ENCODE data around the gene CRTC2. TPM values are rescaled to one million over a fixed set of nuclear protein-coding genes. Genes with fewer than 3 reads are reported as not detected.

Gene CRTC2
- total RNA-seq, 1 experiment from 2014 or later, result 45.7 TPM

DNA sequence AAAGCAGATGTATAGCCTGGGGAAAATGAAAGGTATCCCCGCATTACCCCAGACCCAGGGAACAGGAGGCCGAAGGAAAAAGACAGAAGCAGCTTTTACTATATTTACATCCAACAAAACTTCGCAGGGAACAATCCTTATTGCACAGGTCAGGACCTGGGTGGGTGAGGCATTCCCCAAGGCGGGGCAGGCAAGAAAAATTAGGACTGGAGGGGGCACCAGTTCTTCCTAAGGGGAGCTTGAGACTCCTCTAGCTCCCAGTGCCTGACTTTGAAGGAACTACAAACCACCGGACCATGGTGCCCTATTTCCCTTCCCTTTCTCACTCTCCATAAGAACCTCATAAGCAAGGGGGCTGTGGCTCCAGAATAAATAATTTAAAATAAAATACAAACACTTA is 29.0 kb downstream of the CRTC2 start:
- H2BK5ac ChIP-seq (ENCODE audit: insufficient read length, low read length), result no peak overlapping the region
- no peaks in the 10 kb centered on the region for H3K9me3 ChIP-seq (ENCODE audit: control insufficient read depth, low read depth, low read length)
- no CpG with 5 or more reads among the region's 5 CpGs for WGBS (ENCODE audit: extremely low coverage, insufficient read length, low lambda C conversion rate)
- TF ChIP-seq, protein P1, sequence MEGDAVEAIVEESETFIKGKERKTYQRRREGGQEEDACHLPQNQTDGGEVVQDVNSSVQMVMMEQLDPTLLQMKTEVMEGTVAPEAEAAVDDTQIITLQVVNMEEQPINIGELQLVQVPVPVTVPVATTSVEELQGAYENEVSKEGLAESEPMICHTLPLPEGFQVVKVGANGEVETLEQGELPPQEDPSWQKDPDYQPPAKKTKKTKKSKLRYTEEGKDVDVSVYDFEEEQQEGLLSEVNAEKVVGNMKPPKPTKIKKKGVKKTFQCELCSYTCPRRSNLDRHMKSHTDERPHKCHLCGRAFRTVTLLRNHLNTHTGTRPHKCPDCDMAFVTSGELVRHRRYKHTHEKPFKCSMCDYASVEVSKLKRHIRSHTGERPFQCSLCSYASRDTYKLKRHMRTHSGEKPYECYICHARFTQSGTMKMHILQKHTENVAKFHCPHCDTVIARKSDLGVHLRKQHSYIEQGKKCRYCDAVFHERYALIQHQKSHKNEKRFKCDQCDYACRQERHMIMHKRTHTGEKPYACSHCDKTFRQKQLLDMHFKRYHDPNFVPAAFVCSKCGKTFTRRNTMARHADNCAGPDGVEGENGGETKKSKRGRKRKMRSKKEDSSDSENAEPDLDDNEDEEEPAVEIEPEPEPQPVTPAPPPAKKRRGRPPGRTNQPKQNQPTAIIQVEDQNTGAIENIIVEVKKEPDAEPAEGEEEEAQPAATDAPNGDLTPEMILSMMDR (conservative IDR thresholded peaks at IDR 0.05), result no peak
- no peaks in the 10 kb centered on the region for H4K20me1 ChIP-seq (ENCODE audit: control insufficient read depth, insufficient read depth, insufficient read length)
- H3K27ac Mint-ChIP-seq, result peak overlapping the region in 1 of 3 experiments; percentile 83; a peak in 2 of 7 replicates
- peaks cover 15 to 38% (median 29%) of the 10 kb centered on the region in 3 experiments; a peak in 6 of 7 replicates for H3K36me3 Mint-ChIP-seq (ENCODE audit: insufficient read depth in 1 of 3, low read depth in 3 of 3)
- H3K23me2 ChIP-seq (ENCODE audit: insufficient read length, low read depth, low read length, poor library complexity, severe bottlenecking), result no peaks in the 10 kb centered on the region
- no peak overlapping the region for H3K27ac ChIP-seq (ENCODE audit: insufficient read length, low read depth, low read length)
- H4K5ac ChIP-seq (ENCODE audit: insufficient read length, low read depth, low read length), result no peak overlapping the region
- no peak overlapping the region for H3K4ac ChIP-seq (ENCODE audit: low read depth, low read length)
- H3K4me1 ChIP-seq (ENCODE audit: insufficient read depth, low read length), result no peaks in the 10 kb centered on the region
- no peak overlapping the region for H2BK15ac ChIP-seq (ENCODE audit: low read depth, low read length)
- H2AK5ac ChIP-seq (ENCODE audit: insufficient read length, low read length), result no peak overlapping the region
- no peak overlapping the region for H3K18ac ChIP-seq (ENCODE audit: insufficient read length, low read depth, low read length)
- H4K8ac ChIP-seq (replicated peaks; ENCODE audit: insufficient read length, low read depth, low read length), result no peak overlapping the region
- no peak overlapping the region for H3K4me3 Mint-ChIP-seq
- H3K79me2 ChIP-seq (ENCODE audit: insufficient read depth, low read length), result no peaks in the 10 kb centered on the region
- H3K27me3 Mint-ChIP-seq (ENCODE audit: low read depth), result no peaks in the 10 kb centered on the region
- H4K91ac ChIP-seq (ENCODE audit: insufficient read length, low read depth, low read length), result no peak overlapping the region
- H2BK12ac ChIP-seq (ENCODE audit: insufficient read length, low read depth, low read length), result no peak overlapping the region
- H2BK20ac ChIP-seq (ENCODE audit: low read depth, low read length, poor library complexity, severe bottlenecking), result no peak overlapping the region
- H2AFZ ChIP-seq (ENCODE audit: low read length), result no peak overlapping the region
- H3K27me3 ChIP-seq (ENCODE audit: insufficient read depth, low read length), result no peaks in the 10 kb centered on the region
- no peaks in the 10 kb centered on the region for H3K9me3 Mint-ChIP-seq
- H3K23ac ChIP-seq (ENCODE audit: insufficient read length, low read depth, low read length), result no peak overlapping the region
- no peak overlapping the region for H3K14ac ChIP-seq (ENCODE audit: insufficient read depth, low read length)
- H3K4me1 Mint-ChIP-seq, result no peaks in the 10 kb centered on the region
- no peak overlapping the region for H3K4me2 ChIP-seq (ENCODE audit: insufficient read depth, insufficient read length, low read length)
- no peak for DNase-seq
- no peak overlapping the region for H3K9ac ChIP-seq (ENCODE audit: extremely low read depth, insufficient read length, low read length)
- H3K79me1 ChIP-seq (ENCODE audit: insufficient read depth, low read depth, low read length, poor library complexity, severe bottlenecking), result no peaks in the 10 kb centered on the region
- no peak overlapping the region for H2BK120ac ChIP-seq (ENCODE audit: low read depth, low read length, poor library complexity, severe bottlenecking)
- no peak overlapping the region for H3K56ac ChIP-seq (ENCODE audit: insufficient read length, low read depth, low read length)
- no peak overlapping the region for H3T11ph ChIP-seq (ENCODE audit: low read length)
